Suprapubic skin (tissue), 4 donors: ENCODE results near the gene ERVMER34-1. TPM values are rescaled to one million over a fixed set of nuclear protein-coding genes. Genes with fewer than 3 reads are reported as not detected.

ENCODE experiments used
- DNase-seq, 2 donors: peaks; one replicate each; pipeline ENCODE4 v3.0.0-alpha.2; 2019; ENCODE audit warnings: low spot score in 2 of 2
- H3K27ac ChIP-seq: fragments of 200-600 bp; sonication (generic); one replicate; pipeline ENCODE4 v1.5.1; 2019
- H3K27me3 ChIP-seq: fragments of 200-600 bp; sonication (generic); one replicate; pipeline ENCODE4 v1.5.1; 2019
- H3K36me3 ChIP-seq: fragments of 200-600 bp; sonication (generic); one replicate; pipeline ENCODE4 v1.5.1; 2019
- H3K4me1 ChIP-seq: fragments of 200-600 bp; sonication (generic); one replicate; pipeline ENCODE4 v1.5.1; 2019
- H3K4me3 ChIP-seq: fragments of 200-600 bp; sonication (generic); one replicate; pipeline ENCODE4 v1.5.1; 2019; ENCODE audit warnings: mild to moderate bottlenecking
- H3K9me3 ChIP-seq: fragments of 200-600 bp; sonication (generic); one replicate; pipeline ENCODE4 v1.5.1; 2019
- EP300 ChIP-seq: sonication (generic); formaldehyde crosslinking; IDR thresholded peaks from one replicate; pipeline ENCODE4 v1.6.1; 2017; ENCODE audit warnings: antibody characterized with exemption
- POLR2A ChIP-seq, 2 donors: fragments of 450-650 bp; IDR thresholded peaks; one replicate each; pipeline ENCODE4 v1.6.1; 2017; ENCODE audit warnings: antibody characterized with exemption in 2 of 2, mild to moderate bottlenecking in 2 of 2, moderate library complexity in 2 of 2
- POLR2AphosphoS5 ChIP-seq, 3 donors: sonication (generic); formaldehyde crosslinking; IDR thresholded peaks; one replicate each; pipeline ENCODE4 v1.6.1; 2017; ENCODE audit warnings: antibody characterized with exemption in 3 of 3
- WGBS: methylation state at CpG from one replicate; pipeline ENCODE4 v1.1.5; 2018; 5-methylcytosine and 5-hydroxymethylcytosine counted together
- total RNA-seq, 4 donors: library from RNA; depleted of rRNA; stranded (reverse); fragments of >200 nt; gene quantifications; one replicate each; pipeline ENCODE4 v1.1.0, GENCODE V29; 2016
- TF ChIP-seq, protein P1 (sequence below), 2 donors: fragments of 200-600 bp in 1 of 2; fragments of 450-650 bp in 1 of 2; sonication (generic) in 1 of 2; IDR thresholded peaks; one replicate each; pipeline ENCODE4 v1.5.1; 2016 to 2019; ENCODE audit warnings: antibody characterized with exemption in 2 of 2, mild to moderate bottlenecking in 1 of 2, moderate library complexity in 1 of 2

Gene ERVMER34-1
- total RNA-seq, 4 donors from 2014 or later = 0.72 to 1.8 (median 1.1) TPM

DNA sequence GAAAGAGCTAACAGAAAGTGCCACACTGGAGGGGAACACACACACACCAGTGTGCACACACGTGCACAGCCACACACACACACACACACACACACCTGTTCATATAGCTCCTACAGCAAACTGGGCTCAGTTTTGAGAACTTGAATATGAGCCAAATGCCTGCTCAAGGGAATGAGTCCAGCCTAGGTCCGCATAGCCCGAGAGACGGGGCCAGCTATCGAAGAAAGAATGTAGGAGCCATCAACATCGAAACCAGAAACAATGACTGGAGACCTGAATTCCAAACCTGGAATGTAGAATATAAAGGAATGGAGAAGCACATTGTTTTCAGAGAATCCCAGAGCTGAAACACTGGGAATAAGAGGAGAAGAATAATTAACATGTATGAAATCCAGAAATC lies 37.6 kb upstream of the ERVMER34-1 start:
- 80% methylated on average over 6 of the region's 6 CpGs for WGBS
- no peaks in the 10 kb centered on the region for H3K9me3 ChIP-seq
- H3K27me3 ChIP-seq = no peaks in the 10 kb centered on the region
- DNase-seq = no peak
- TF ChIP-seq EP300 (no peak), POLR2A (IDR thresholded peaks at IDR 0.05) (no peak), POLR2AphosphoS5 (IDR thresholded peaks at IDR 0.05) (no peak)
- TF ChIP-seq, protein P1, sequence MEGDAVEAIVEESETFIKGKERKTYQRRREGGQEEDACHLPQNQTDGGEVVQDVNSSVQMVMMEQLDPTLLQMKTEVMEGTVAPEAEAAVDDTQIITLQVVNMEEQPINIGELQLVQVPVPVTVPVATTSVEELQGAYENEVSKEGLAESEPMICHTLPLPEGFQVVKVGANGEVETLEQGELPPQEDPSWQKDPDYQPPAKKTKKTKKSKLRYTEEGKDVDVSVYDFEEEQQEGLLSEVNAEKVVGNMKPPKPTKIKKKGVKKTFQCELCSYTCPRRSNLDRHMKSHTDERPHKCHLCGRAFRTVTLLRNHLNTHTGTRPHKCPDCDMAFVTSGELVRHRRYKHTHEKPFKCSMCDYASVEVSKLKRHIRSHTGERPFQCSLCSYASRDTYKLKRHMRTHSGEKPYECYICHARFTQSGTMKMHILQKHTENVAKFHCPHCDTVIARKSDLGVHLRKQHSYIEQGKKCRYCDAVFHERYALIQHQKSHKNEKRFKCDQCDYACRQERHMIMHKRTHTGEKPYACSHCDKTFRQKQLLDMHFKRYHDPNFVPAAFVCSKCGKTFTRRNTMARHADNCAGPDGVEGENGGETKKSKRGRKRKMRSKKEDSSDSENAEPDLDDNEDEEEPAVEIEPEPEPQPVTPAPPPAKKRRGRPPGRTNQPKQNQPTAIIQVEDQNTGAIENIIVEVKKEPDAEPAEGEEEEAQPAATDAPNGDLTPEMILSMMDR (IDR thresholded peaks at IDR 0.05) = no peak
- no peak overlapping the region for H3K27ac ChIP-seq
- H3K4me3 ChIP-seq = no peak overlapping the region
- no peaks in the 10 kb centered on the region for H3K36me3 ChIP-seq
- no peaks in the 10 kb centered on the region for H3K4me1 ChIP-seq

DNA sequence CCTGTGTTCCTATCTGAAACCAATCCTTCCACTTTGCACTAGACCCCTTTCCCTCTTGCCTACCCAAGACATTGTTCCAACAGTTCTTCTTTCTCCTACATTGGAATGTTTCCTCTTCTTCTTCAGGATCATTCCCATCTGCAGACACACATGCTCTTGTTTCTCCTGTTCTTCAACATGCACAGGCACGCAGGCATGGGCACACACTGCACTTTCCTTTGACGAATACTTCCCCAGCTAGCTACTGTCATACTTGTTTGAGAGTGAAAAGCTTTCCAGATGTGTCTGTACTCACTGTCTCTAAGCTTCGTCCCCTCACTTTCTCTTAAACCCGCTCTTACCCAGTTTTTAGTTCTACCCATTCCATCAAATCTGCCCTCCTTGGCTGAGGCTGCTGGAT lies 31.8 kb upstream of the ERVMER34-1 start:
- no peak overlapping the region for H3K27ac ChIP-seq
- H3K9me3 ChIP-seq = no peaks in the 10 kb centered on the region
- peaks cover 8% of the 10 kb centered on the region for H3K4me1 ChIP-seq
- H3K4me3 ChIP-seq = no peak overlapping the region
- no peak for DNase-seq
- TF ChIP-seq, protein P1 (IDR thresholded peaks at IDR 0.05) = no peak
- no peak for TF ChIP-seq POLR2A (IDR thresholded peaks at IDR 0.05)
- TF ChIP-seq POLR2AphosphoS5 (IDR thresholded peaks at IDR 0.05) = no peak
- TF ChIP-seq EP300 = no peak
- 40% methylated on average over 4 of the region's 4 CpGs for WGBS
- H3K27me3 ChIP-seq = no peaks in the 10 kb centered on the region
- H3K36me3 ChIP-seq = no peaks in the 10 kb centered on the region

DNA sequence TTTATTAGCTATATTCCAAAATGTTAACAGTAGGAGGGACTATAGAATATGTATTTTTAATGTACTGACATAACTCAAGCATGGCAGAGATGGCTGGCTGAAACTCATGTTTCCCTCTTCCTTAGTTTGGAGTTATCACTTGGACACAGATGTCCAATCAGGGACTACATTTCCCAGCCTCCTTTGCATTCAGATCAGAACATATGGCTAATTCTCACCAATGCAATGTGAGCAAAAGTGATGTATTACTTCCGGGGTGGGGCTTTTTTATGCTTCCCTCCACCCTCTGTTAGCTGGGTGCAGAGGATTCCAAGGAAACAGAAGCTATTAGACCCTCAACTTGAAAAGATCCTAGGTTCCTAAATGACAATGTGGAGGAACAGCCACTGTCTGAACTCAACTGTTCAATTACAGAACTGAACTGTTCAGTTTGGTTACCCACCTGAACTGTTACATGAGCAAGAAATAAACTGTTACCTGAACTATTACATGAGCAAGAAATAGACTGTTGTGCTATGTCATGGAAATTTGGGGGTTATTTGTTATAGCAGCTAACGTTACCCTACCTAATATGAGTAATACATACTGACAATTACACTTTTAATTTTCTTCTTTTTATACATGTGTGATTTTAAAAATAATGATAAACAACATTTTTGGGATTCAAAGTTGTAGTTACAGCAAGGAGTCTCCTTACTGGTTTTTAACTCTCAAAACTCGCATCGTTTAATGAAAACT lies 29.6 kb upstream of the ERVMER34-1 start:
- H3K9me3 ChIP-seq = no peaks in the 10 kb centered on the region
- TF ChIP-seq EP300 = no peak
- no peak for TF ChIP-seq POLR2AphosphoS5 (IDR thresholded peaks at IDR 0.05)
- no peak overlapping the region for H3K27ac ChIP-seq
- H3K4me1 ChIP-seq = peaks cover 8% of the 10 kb centered on the region
- WGBS = 94% methylated on average over 4 of the region's 4 CpGs
- no peaks in the 10 kb centered on the region for H3K36me3 ChIP-seq
- H3K27me3 ChIP-seq = no peaks in the 10 kb centered on the region
- H3K4me3 ChIP-seq = no peak overlapping the region
- DNase-seq = no peak

DNA sequence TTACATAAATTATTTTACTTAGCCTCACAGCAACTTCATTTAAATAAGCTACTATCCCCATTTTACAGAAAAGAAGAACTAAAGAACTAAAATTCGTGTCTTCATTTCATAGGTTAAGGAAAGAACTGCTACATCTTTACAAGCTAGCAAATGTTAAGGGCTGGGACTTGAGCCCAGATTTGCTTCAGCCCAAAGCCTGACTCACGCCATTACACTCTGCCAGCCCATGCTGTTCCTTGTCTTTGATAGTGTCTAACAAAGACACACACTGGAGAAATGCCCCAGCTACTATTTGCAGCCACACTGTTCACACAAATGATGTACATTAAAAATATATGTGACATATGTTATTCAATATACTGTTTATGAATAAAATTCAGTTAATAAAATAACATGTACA lies 29.0 kb upstream of the ERVMER34-1 start:
- WGBS = 33% methylated on average over 2 of the region's 2 CpGs
- Histone ChIP-seq H3K4me3 (no peak overlapping the region), H3K36me3 (no peaks in the 10 kb centered on the region), H3K9me3 (no peaks in the 10 kb centered on the region), H3K27ac (no peak overlapping the region), H3K27me3 (no peaks in the 10 kb centered on the region), H3K4me1 (peaks cover 8% of the 10 kb centered on the region)
- TF ChIP-seq, protein P1 (IDR thresholded peaks at IDR 0.05) = no peak
- TF ChIP-seq POLR2AphosphoS5 (IDR thresholded peaks at IDR 0.05) (no peak), EP300 (no peak), POLR2A (IDR thresholded peaks at IDR 0.05) (no peak)
- no peak for DNase-seq

DNA sequence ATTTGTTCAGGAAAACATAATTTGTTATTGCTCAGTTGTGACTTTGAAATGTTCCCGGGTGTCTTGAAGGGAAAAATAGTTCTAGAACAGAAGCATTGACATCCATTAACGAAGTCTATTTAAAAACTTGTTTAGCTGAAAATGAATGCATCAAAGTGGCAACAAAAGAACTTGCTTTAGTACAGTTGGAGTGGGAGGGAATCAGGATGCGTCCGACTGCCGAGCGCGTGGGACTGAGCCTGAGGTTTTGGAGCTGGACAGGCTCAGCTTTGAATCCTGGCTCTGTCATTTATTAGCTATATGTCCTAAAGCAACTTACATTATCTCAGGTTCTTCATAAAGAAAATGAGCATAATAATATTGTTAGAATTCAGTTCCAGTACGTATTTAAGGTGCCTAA lies 9.0 kb upstream of the ERVMER34-1 start:
- 56% methylated on average over 8 of the region's 8 CpGs for WGBS
- no peak for DNase-seq
- Histone ChIP-seq H3K4me3 (no peak overlapping the region), H3K9me3 (no peaks in the 10 kb centered on the region), H3K27ac (no peak overlapping the region), H3K4me1 (no peaks in the 10 kb centered on the region), H3K36me3 (no peaks in the 10 kb centered on the region), H3K27me3 (peaks cover 3% of the 10 kb centered on the region)
- TF ChIP-seq EP300 = no peak
- no peak for TF ChIP-seq POLR2A (IDR thresholded peaks at IDR 0.05)
- TF ChIP-seq POLR2AphosphoS5 (IDR thresholded peaks at IDR 0.05) = no peak
- TF ChIP-seq, protein P1 (IDR thresholded peaks at IDR 0.05) = no peak

DNA sequence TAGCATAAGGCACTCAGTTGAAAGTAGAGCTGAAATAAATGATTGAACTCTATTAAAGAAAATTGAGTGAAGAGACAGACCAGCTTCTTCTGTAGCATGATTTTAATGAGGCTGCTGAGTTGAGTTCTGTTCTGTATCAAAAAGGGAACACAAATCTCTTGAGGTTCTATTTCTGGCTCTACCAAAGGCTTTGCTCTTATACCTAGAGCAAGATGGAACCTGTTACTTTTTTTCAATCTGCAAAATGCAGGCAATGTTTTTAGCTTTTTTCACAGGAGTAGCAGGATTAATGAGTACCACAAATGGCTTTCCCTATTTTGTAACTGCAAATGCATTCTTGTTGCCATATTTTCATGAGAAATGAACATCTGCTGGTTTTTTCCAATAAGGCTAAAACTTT lies 4.2 kb upstream of the ERVMER34-1 start:
- no peaks in the 10 kb centered on the region for H3K36me3 ChIP-seq
- no peak overlapping the region for H3K27ac ChIP-seq
- no peak overlapping the region for H3K4me3 ChIP-seq
- TF ChIP-seq POLR2A (IDR thresholded peaks at IDR 0.05) = no peak
- TF ChIP-seq, protein P1 (IDR thresholded peaks at IDR 0.05) = no peak
- TF ChIP-seq POLR2AphosphoS5 (IDR thresholded peaks at IDR 0.05) = no peak
- TF ChIP-seq EP300 = no peak
- no peak for DNase-seq
- H3K9me3 ChIP-seq = no peaks in the 10 kb centered on the region
- H3K4me1 ChIP-seq = peaks cover 14% of the 10 kb centered on the region
- peaks cover 16% of the 10 kb centered on the region for H3K27me3 ChIP-seq
